GM18519 (cell line): ENCODE data around the gene SEPHS2.
"Not testable (repeated sequence)": the region's sequence is repeated elsewhere in the genome, so short reads cannot be mapped to it uniquely, and the experiment has no call there.

Experiments
- ATAC-seq: cut with Tn5 transposase; IDR thresholded peaks from one replicate; pipeline ENCODE4 v1.9.1; 2021; ENCODE audit warnings: mild to moderate bottlenecking, moderate library complexity; ENCODE audit not compliant: unreplicated experiment, low FRiP score

The SEPHS2 gene

GRCh38 chr16:30445408-30446202, at the start of gene SEPHS2:
Gene SEPHS2, minus strand, starts transcription at chr16:30445874. Its CDS starts 147 bp downstream, at chr16:30445727.
- ATAC-seq, result peak; percentile 45

GRCh38 chr16:30494709-30495108, 49.0 kb upstream of the SEPHS2 start:
- no peak for ATAC-seq

GRCh38 chr16:30493941-30494488, 48.3 kb upstream of the SEPHS2 start:
- ATAC-seq, result no peak

- no peak for ATAC-seq
Measured at GRCh38 chr16:30491744-30492308, 46.2 kb upstream of the SEPHS2 start.

GRCh38 chr16:30491229-30491628, 45.6 kb upstream of the SEPHS2 start:
- ATAC-seq, result no peak

GRCh38 chr16:30490210-30490609, 44.5 kb upstream of the SEPHS2 start:
- ATAC-seq, result no peak

GRCh38 chr16:30488764-30489605, 43.3 kb upstream of the SEPHS2 start:
- ATAC-seq, result no peak

GRCh38 chr16:30485818-30486436, 40.3 kb upstream of the SEPHS2 start:
- no peak for ATAC-seq

GRCh38 chr16:30484887-30485286, 39.2 kb upstream of the SEPHS2 start:
- ATAC-seq, result no peak

GRCh38 chr16:30482366-30482765, 36.7 kb upstream of the SEPHS2 start:
- no peak for ATAC-seq

- ATAC-seq, result no peak
Measured at GRCh38 chr16:30481381-30481780, 35.7 kb upstream of the SEPHS2 start.

- ATAC-seq, result no peak
Measured at GRCh38 chr16:30478766-30479478, 33.2 kb upstream of the SEPHS2 start.

- ATAC-seq, result not testable (repeated sequence)
Measured at GRCh38 chr16:30477773-30478172, 32.1 kb upstream of the SEPHS2 start.

- no peak for ATAC-seq
Measured at GRCh38 chr16:30476991-30477390, 31.3 kb upstream of the SEPHS2 start.

- no peak for ATAC-seq
Measured at GRCh38 chr16:30474684-30475083, 29.0 kb upstream of the SEPHS2 start.

GRCh38 chr16:30474074-30474452, 28.4 kb upstream of the SEPHS2 start:
- no peak for ATAC-seq

GRCh38 chr16:30473231-30474073, 27.8 kb upstream of the SEPHS2 start:
- no peak for ATAC-seq

GRCh38 chr16:30472328-30472942, 26.8 kb upstream of the SEPHS2 start, which contains the start of gene ITGAL:
Gene ITGAL, plus strand, starts transcription at chr16:30472742. Its CDS starts 96 bp downstream, at chr16:30472838.
- ATAC-seq, result no peak

GRCh38 chr16:30470632-30470995, 24.9 kb upstream of the SEPHS2 start:
- no peak for ATAC-seq
